ENCODE measurements around the gene CACNA2D2.

The CACNA2D2 gene

DNA sequence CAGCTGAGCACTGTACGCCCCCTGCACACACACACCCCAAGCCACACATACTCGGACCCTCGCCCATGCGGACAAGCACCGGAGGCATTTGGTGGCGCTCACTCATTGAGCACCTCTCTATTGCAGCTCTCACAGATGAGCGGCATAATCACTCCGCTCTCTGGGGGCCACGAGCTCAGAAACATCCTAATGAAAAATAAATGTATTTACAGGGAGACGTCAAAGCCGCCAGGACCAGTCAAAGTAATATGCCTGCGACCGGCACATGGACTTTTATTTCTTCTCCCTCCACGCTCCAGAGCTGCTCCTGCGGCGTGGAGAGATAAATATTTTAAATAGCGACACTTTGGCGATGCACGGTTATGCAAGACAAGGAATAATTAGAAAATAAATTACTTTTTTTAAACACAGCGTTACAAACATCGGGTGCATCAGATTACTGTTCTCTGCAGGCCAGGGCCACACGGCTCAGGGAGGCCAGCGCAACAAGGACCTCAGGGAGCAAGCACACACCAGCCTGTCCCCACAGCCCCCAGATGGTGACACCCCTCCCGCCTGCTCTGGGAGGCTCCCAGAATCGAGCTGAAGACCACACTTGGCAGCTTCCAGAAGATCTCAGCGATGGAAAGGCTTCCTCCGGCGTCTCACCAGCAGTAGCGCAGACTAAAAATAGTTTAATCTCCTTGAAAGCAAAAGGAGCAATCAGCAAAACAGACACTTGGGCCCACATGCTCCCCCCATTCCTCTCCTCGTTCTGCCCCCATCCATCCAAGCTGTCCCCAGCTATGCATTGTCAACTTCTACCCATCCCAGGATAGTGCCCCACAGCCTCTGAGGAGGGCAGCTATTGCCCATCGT is 48.0 kb downstream of the CACNA2D2 start:
- DNase-seq = no peak

DNA sequence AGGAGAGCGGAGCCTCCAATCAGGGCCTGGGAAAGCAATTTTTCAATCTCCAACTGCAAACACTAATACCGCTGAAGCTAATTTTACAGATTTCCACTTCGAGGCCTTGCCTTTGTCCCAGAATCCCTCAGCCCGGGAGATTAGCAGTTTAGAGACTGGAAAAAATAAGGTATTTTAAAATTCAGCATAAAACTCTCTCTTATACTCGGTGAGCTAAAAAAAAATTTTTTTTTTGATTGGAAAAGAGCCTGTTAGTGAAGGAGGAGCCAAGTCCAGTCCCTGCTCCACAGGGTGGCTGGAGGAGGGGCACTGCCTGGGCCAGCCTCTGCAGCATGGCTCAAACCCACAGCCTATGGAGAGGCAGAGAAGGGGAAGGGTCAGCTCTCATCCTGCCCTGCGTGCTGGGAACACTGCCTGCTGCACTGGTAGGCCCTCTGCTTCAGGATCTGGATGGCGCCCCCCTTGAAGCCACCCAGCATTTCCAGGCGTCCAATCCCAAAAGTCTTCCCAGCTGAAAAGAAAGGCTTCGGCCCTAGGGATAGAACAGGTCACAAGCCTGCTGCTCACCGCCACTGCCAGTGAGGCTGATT is 48.9 kb downstream of the CACNA2D2 start:
- DNase-seq = no peak

GRCh38 chr3:50453907-50454306 is 49.5 kb downstream of the CACNA2D2 start:
- DNase-seq = no peak

GRCh38 chr3:50450209-50450921 is 53.1 kb downstream of the CACNA2D2 start:
- DNase-seq = peak; percentile 57

GRCh38 chr3:50448752-50449539 is 54.5 kb downstream of the CACNA2D2 start:
- no peak for DNase-seq

DNA sequence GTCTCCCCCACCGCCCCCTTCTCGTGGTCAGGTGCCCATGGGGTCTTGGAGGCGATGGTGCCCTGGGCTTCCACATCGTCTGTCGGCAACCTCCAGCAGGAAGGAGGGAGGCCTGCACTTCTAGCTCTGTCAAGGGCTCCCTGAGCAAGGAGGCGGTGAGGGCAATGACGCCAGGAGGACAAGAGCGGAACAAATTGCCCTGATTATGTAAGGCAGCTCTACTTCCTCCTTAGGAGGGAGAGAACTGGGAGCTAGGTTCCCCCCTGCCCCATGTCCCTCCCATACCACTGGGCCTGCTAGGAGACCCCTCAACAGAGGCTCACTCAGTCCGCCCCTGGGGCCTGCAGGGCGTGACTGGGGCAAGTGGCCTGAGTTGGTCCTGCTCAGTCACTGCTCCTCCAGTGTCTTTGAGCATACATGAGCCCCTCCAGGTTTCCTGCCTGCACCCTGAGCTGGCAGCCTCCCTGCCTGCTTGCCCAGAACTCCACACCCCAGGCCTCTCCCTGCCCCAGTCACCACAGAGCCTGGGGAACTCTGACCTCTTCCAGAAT is 56.1 kb downstream of the CACNA2D2 start:
- DNase-seq = no peak

- no peak for DNase-seq
Observed at GRCh38 chr3:50445919-50446318, 57.5 kb downstream of the CACNA2D2 start.

DNA sequence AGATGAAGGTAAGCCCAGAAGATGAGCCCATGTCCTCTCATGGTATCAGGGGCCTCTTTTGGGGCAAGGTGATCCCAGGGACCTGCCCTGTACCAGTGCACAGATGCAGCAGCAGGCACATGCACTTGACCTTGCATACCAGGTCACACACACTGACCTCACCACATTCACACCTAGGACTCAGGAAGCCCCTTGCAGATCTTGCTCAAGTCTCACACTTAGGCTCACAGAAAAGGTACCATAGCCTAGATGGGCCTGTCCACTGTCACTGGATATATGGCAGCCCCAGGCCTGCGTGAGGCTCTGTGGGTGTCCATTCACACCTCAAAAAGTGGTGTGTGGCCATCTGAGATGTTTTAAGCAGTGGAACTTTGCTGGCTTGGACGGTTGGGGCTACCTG is 58.7 kb downstream of the CACNA2D2 start:
- DNase-seq = no peak

DNA sequence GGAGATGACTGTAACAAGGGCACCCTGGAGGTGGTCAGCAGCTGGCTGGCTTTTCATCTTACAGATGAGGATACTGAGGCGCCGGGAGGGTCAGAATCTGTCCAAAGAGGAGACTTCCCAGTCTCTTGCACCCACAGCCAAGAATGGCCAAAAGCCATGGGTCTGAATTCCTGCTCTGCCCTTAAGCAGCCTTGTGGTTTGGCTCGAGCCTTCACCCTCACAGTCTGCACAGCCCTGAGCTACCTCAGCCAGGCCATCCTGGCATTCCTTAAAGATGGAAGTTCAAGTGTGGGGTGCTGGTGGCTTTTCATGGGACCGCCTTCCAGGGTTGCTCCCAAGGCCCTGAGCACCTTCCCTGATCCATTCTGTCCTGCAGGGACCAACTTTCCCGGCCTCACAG is 59.2 kb downstream of the CACNA2D2 start:
- no peak for DNase-seq

DNA sequence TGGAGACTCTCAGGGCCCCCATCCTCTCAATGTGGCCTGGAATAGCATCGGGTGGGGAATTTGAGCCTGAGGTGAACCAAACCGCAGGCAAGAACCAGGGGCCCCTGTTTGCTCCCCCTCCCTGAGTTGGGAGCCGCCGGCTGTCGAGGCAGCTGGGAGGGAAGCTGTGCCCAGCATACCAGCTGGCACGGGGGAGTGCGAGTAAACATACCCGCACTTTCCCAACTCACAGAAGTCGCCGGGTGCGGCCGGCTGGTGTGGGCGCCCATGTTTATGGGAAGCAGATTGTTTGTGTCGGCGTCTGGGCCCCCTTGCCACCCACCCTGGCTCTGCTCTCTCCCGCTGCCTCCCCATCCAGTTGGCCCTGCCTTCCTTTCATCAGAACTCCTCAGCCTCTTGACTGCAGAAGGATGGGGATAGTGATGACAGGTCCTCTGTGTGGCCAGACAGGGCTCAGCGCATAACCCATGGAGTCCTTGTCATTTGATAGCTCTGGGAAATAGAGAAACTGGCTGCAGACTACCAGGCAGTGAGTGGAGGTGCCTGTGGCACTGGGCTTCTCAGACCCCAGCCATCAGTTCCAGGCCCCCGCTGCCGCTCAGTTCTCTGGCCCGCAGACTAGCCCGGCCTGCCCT is 60.4 kb downstream of the CACNA2D2 start:
- DNase-seq = no peak

GRCh38 chr3:50441424-50442217 is 61.8 kb downstream of the CACNA2D2 start:
- DNase-seq = no peak

DNA sequence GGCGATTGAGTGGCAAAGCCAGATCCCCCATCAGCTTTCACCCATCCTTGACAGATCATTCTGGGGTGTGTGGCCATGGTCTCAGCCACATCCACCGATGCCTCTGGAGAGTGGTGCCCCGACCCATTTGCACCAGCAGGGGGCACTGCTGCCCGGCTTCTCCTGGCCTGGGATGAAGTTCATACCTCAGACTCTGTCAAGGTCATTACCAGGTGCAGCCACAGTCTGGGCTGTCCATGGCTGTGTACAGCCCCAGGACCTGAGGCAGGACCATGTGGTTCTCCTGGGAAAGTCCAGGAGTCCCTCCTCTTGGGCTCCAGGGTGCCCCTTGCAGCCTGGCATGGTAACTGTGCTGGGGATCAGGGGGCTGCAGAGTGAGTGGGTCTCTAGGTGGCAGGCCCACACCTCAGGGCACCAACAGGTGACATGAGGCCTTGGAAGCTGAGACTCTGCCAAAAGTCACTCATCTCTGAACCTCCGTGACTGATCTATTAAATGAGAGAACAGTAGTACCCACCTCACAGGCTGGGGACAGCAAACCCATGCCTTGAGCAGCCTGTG is 67.2 kb downstream of the CACNA2D2 start:
- DNase-seq = peak; percentile 70

GRCh38 chr3:50435371-50436113 is 67.9 kb downstream of the CACNA2D2 start:
- DNase-seq = no peak

- no peak for DNase-seq
Observed at GRCh38 chr3:50433954-50434353, 69.5 kb downstream of the CACNA2D2 start.

GRCh38 chr3:50430950-50431435 is 72.4 kb downstream of the CACNA2D2 start:
- DNase-seq = no peak

DNA sequence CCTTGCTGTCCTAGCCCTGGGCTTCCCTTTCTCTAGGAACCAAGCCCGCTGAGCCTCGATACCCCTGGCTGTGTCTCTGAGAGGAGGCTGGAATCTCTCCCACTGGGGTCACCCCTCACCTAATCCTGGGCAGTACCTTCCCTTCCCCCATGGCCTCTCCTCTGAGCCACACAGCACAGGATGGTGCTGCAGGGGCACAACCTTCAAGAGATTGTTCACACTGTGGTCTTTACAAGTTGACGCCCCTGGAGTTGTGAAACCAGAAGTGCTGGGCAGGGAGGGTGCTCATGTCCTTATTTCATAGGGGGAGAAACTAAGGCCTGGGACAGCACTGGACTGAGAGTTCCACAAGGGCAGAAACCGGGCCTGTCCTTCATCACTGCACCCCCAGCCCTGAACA is 73.2 kb downstream of the CACNA2D2 start:
- DNase-seq = no peak

GRCh38 chr3:50428007-50428633 is 75.3 kb downstream of the CACNA2D2 start:
- no peak for DNase-seq

DNA sequence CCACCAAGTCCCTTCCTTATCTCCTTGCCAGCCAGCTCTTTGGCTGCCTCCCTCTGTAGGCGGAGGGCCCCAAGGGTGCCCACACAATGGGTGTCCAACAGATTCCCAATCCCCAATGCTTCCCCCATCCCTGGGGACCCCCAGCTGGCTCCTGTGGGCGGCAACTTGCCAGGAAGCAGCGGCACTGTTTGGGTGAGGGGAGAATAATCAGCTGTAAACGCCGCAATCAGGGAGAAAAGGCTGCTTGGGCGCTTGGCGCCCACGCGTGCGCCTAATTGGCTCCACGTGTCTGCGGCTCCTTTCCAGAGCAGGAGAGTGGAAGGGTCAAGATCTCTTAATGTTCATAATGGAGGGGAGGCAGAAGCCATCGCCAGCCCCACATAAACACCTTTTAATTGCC is 76.2 kb downstream of the CACNA2D2 start:
- DNase-seq = no peak

GRCh38 chr3:50425911-50426310 is 77.5 kb downstream of the CACNA2D2 start:
- no peak for DNase-seq

GRCh38 chr3:50423543-50423942 is 79.9 kb downstream of the CACNA2D2 start:
- DNase-seq = no peak
